ENCODE data around the gene TFB2M. TPM values are rescaled to one million over a fixed set of nuclear protein-coding genes. Genes with fewer than 3 reads are reported as not detected.

TFB2M gene
- total and polyA plus RNA-seq, 2 of the 13 experiments (the other 11 are each of a cell fraction or from before 2014, with no cell fraction given): 15.7 to 31.4 TPM

- TF ChIP-seq ZNF510 (CRISPR knock-in tag; IDR thresholded peaks at IDR 0.05; ENCODE audit: low read depth) (no peak), SRY (CRISPR knock-in tag; IDR thresholded peaks at IDR 0.05) (no peak), ZSCAN12 (CRISPR knock-in tag; IDR thresholded peaks at IDR 0.05) (no peak), ZNF558 (CRISPR knock-in tag; IDR thresholded peaks at IDR 0.05; ENCODE audit: borderline replicate concordance) (no peak), MED1 (CRISPR knock-in tag; IDR thresholded peaks at IDR 0.05) (peak; percentile 91), NCOA1 (CRISPR knock-in tag; IDR thresholded peaks at IDR 0.05) (no peak; the same call in 1 of the 2 replicates), ZNF350 (CRISPR knock-in tag; IDR thresholded peaks at IDR 0.05; ENCODE audit: borderline replicate concordance, low read depth) (no peak), MTA1 (CRISPR knock-in tag; IDR thresholded peaks at IDR 0.05; ENCODE audit: borderline replicate concordance) (no peak; the same call in 1 of the 2 replicates), LCORL (IDR thresholded peaks at IDR 0.05) (peak; percentile 80), LCORL (CRISPR knock-in tag; IDR thresholded peaks at IDR 0.05) (peak; percentile 84), SAFB2 (CRISPR knock-in tag; IDR thresholded peaks at IDR 0.05; ENCODE audit: borderline replicate concordance, low read depth) (no peak), SOX13 (IDR thresholded peaks at IDR 0.05) (peak; percentile 96), SOX13 (CRISPR knock-in tag; conservative IDR thresholded peaks at IDR 0.05 in 1 of 2, IDR thresholded peaks at IDR 0.05 in 1 of 2) (peak in 1 of 2 experiments; percentile 99; a peak in 2 of 4 replicates), EP300 (IDR thresholded peaks at IDR 0.05; ENCODE audit: low read depth in 2 of 2, low read length in 2 of 2) (peak; percentile 69 to 97), EP300 (CRISPR knock-in tag; IDR thresholded peaks at IDR 0.05; ENCODE audit: borderline replicate concordance) (peak; percentile 75; the same call in 1 of the 2 replicates), BHLHE40 (IDR thresholded peaks at IDR 0.05; ENCODE audit: low read length) (no peak), ZFP36L2 (CRISPR knock-in tag; IDR thresholded peaks at IDR 0.05) (no peak)
- TF ChIP-seq, protein P1, sequence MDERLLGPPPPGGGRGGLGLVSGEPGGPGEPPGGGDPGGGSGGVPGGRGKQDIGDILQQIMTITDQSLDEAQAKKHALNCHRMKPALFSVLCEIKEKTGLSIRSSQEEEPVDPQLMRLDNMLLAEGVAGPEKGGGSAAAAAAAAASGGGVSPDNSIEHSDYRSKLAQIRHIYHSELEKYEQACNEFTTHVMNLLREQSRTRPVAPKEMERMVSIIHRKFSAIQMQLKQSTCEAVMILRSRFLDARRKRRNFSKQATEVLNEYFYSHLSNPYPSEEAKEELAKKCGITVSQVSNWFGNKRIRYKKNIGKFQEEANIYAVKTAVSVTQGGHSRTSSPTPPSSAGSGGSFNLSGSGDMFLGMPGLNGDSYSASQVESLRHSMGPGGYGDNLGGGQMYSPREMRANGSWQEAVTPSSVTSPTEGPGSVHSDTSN (CRISPR knock-in tag; IDR thresholded peaks at IDR 0.05): no peak
- TF ChIP-seq, protein P2, sequence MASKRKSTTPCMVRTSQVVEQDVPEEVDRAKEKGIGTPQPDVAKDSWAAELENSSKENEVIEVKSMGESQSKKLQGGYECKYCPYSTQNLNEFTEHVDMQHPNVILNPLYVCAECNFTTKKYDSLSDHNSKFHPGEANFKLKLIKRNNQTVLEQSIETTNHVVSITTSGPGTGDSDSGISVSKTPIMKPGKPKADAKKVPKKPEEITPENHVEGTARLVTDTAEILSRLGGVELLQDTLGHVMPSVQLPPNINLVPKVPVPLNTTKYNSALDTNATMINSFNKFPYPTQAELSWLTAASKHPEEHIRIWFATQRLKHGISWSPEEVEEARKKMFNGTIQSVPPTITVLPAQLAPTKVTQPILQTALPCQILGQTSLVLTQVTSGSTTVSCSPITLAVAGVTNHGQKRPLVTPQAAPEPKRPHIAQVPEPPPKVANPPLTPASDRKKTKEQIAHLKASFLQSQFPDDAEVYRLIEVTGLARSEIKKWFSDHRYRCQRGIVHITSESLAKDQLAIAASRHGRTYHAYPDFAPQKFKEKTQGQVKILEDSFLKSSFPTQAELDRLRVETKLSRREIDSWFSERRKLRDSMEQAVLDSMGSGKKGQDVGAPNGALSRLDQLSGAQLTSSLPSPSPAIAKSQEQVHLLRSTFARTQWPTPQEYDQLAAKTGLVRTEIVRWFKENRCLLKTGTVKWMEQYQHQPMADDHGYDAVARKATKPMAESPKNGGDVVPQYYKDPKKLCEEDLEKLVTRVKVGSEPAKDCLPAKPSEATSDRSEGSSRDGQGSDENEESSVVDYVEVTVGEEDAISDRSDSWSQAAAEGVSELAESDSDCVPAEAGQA (IDR thresholded peaks at IDR 0.05; ENCODE audit: low read depth): no peak
- TF ChIP-seq, protein P2 (CRISPR knock-in tag; IDR thresholded peaks at IDR 0.05; ENCODE audit: borderline replicate concordance): no peak
These were observed 17.6 kb upstream of the TFB2M start (continued) for GRCh38 chr1:246583448-246584185.
